Thoracic aorta (tissue), 2 donors: ENCODE measurements around the gene NLGN1. TPM values are rescaled to one million over a fixed set of nuclear protein-coding genes. Genes with fewer than 3 reads are reported as not detected.

ENCODE experiments used
- ATAC-seq: fragments of 150-250 bp; one replicate; pipeline ENCODE4 v1.8.0; 2017; ENCODE audit warnings: low read depth; ENCODE audit not compliant: insufficient number of reproducible peaks, low FRiP score
- DNase-seq: peaks from one replicate; pipeline ENCODE4 v3.0.0-alpha.2; 2020; ENCODE audit warnings: low spot score
- H3K27ac ChIP-seq, 2 donors: fragments of 200-600 bp; sonication (generic); 1 replicate in 1 of 2; 2 replicates in 1 of 2; pipeline ENCODE4 v1.5.1; 2016; ENCODE audit warnings: mild to moderate bottlenecking in 2 of 2, moderate library complexity in 2 of 2
- H3K27me3 ChIP-seq: fragments of 200-600 bp; sonication (generic); replicated peaks from 2 replicates; pipeline ENCODE4 v1.6.0; 2016; ENCODE audit warnings: mild to moderate bottlenecking; ENCODE audit not compliant: insufficient read depth
- H3K36me3 ChIP-seq: fragments of 200-600 bp; sonication (generic); one replicate; pipeline ENCODE4 v1.5.1; 2016
- H3K4me1 ChIP-seq, 2 donors: fragments of 200-600 bp; sonication (generic); 1 replicate in 1 of 2; 2 replicates in 1 of 2; pipeline versions ENCODE4 v1.5.1 to v1.6.0; 2016; ENCODE audit warnings: low read depth in 2 of 2, mild to moderate bottlenecking in 1 of 2; ENCODE audit not compliant: control insufficient read depth in 1 of 2
- H3K4me3 ChIP-seq: fragments of 200-600 bp; sonication (generic); 2 replicates; pipeline ENCODE4 v1.5.1; 2016; ENCODE audit warnings: mild to moderate bottlenecking
- H3K9me3 ChIP-seq: fragments of 200-600 bp; sonication (generic); 2 replicates; pipeline ENCODE4 v1.5.1; 2016
- CTCF ChIP-seq: fragments of 200-600 bp; sonication (generic); IDR thresholded peaks from one replicate; pipeline ENCODE4 v1.5.1; 2019; ENCODE audit warnings: antibody characterized with exemption
- total RNA-seq, 2 donors: library from RNA; depleted of rRNA; stranded (reverse); fragments of >200 nt; gene quantifications; one replicate each; pipeline versions ENCODE4 v1.1.0 to v1.2.3, GENCODE V29; 2016

NLGN1 gene
- total RNA-seq, 2 donors from 2014 or later, result 17.8 to 18.3 TPM

- Histone ChIP-seq H3K4me1 (no peaks in the 10 kb centered on the region), H3K27me3 (no peaks in the 10 kb centered on the region), H3K36me3 (no peaks in the 10 kb centered on the region), H3K9me3 (no peaks in the 10 kb centered on the region), H3K4me3 (no peak overlapping the region), H3K27ac (no peak overlapping the region)
- TF ChIP-seq CTCF, result no peak
- DNase-seq, result no peak
- ATAC-seq, result no peak
These were observed 347.4 kb downstream of the NLGN1 start for GRCh38 chr3:173744895-173745294.

GRCh38 chr3:173745952-173746682 is 348.6 kb downstream of the NLGN1 start:
- Histone ChIP-seq H3K4me3 (no peak overlapping the region), H3K27ac (no peak overlapping the region), H3K4me1 (no peaks in the 10 kb centered on the region), H3K36me3 (no peaks in the 10 kb centered on the region), H3K27me3 (no peaks in the 10 kb centered on the region), H3K9me3 (no peaks in the 10 kb centered on the region)
- DNase-seq (no peak), ATAC-seq (no peak)
- no peak for TF ChIP-seq CTCF

- no peak for ATAC-seq
- Histone ChIP-seq H3K36me3 (no peaks in the 10 kb centered on the region), H3K27ac (no peak overlapping the region), H3K9me3 (no peaks in the 10 kb centered on the region), H3K4me1 (no peaks in the 10 kb centered on the region), H3K4me3 (no peak overlapping the region), H3K27me3 (no peaks in the 10 kb centered on the region)
- no peak for TF ChIP-seq CTCF
- DNase-seq, result no peak
These were observed 349.9 kb downstream of the NLGN1 start for GRCh38 chr3:173747427-173747826.

GRCh38 chr3:173748105-173748504 is 350.6 kb downstream of the NLGN1 start:
- DNase-seq, result no peak

GRCh38 chr3:173750095-173750494 is 352.6 kb downstream of the NLGN1 start:
- H3K36me3 ChIP-seq, result no peaks in the 10 kb centered on the region
- H3K9me3 ChIP-seq, result no peaks in the 10 kb centered on the region
- no peak overlapping the region for H3K27ac ChIP-seq
- no peak for ATAC-seq
- no peaks in the 10 kb centered on the region for H3K27me3 ChIP-seq
- H3K4me3 ChIP-seq, result no peak overlapping the region
- no peak for TF ChIP-seq CTCF
- no peaks in the 10 kb centered on the region for H3K4me1 ChIP-seq
- DNase-seq, result no peak

More at GRCh38 chr3:173748105-173748504, 350.6 kb downstream of the NLGN1 start:
- H3K4me3 ChIP-seq, result no peak overlapping the region
- H3K27ac ChIP-seq, result no peak overlapping the region
- H3K9me3 ChIP-seq, result no peaks in the 10 kb centered on the region
- H3K36me3 ChIP-seq, result no peaks in the 10 kb centered on the region
- ATAC-seq, result no peak
- H3K27me3 ChIP-seq, result no peaks in the 10 kb centered on the region
- TF ChIP-seq CTCF, result no peak
- no peaks in the 10 kb centered on the region for H3K4me1 ChIP-seq
